ENCODE results near the gene CAB39. TPM values are rescaled to one million over a fixed set of nuclear protein-coding genes. Genes with fewer than 3 reads are reported as not detected.

The CAB39 gene
- total RNA-seq, 1 donor from 2014 or later = 78.9 TPM

DNA sequence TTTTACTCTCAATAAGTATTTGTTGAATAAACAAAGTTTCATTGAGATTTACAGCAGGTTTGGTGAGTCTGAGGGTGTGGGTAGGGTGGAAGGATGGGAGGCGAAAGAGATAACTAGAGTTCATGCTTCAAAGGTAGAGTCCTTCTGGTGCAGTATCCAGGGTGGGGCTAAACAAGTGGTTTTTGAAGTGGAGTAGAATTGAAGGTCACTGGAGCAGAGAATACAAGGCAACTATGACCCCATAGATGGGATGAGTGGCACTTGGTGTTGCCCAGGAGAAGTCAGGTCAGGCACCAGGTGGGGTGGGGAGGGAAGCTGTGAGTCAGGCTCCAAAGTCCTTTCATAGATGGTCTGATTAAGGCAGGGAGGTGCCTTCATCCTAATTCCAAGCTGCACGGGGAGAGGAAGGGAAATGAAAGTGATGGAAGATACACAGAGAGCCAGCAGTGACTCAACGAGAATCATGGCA, 6.6 kb upstream of the CAB39 start:
- no peaks in the 10 kb centered on the region for H3K4me1 ChIP-seq
- H3K27me3 ChIP-seq = no peaks in the 10 kb centered on the region
- ATAC-seq = no peak
- no peak overlapping the region for H3K27ac ChIP-seq
- TF ChIP-seq, protein P1, sequence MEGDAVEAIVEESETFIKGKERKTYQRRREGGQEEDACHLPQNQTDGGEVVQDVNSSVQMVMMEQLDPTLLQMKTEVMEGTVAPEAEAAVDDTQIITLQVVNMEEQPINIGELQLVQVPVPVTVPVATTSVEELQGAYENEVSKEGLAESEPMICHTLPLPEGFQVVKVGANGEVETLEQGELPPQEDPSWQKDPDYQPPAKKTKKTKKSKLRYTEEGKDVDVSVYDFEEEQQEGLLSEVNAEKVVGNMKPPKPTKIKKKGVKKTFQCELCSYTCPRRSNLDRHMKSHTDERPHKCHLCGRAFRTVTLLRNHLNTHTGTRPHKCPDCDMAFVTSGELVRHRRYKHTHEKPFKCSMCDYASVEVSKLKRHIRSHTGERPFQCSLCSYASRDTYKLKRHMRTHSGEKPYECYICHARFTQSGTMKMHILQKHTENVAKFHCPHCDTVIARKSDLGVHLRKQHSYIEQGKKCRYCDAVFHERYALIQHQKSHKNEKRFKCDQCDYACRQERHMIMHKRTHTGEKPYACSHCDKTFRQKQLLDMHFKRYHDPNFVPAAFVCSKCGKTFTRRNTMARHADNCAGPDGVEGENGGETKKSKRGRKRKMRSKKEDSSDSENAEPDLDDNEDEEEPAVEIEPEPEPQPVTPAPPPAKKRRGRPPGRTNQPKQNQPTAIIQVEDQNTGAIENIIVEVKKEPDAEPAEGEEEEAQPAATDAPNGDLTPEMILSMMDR (IDR thresholded peaks at IDR 0.05) = no peak
- H3K36me3 ChIP-seq = no peaks in the 10 kb centered on the region
- no peak for DNase-seq
- intact Hi-C loops (cut with DNase I) = no loop called here
- no peaks in the 10 kb centered on the region for H3K9me3 ChIP-seq
- H3K4me3 ChIP-seq = no peak overlapping the region

DNA sequence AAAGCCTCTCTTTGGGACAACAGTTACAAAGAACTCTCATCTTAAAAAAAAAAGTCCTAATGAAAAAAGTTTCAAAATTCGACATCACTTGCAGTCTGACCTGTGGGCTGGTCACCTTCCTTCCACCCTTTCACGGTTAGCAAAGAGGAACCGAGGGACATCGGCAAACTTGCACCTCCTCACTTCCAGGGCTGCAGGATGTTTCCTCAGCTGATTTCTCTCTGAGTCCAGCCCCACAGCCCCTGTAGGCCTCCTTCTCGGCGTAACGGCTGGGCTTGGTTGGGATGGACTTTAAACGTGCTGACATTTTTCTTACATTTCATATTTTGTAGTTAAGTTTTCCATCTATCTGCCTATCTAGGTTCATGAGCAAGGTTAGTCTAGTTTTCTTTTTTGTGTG, 5.7 kb upstream of the CAB39 start:
- Histone ChIP-seq H3K36me3 (no peaks in the 10 kb centered on the region), H3K9me3 (no peaks in the 10 kb centered on the region), H3K4me3 (no peak overlapping the region), H3K4me1 (peaks cover 2% of the 10 kb centered on the region), H3K27ac (no peak overlapping the region), H3K27me3 (no peaks in the 10 kb centered on the region)
- no peak for ATAC-seq
- TF ChIP-seq, protein P1 (IDR thresholded peaks at IDR 0.05) = no peak
- intact Hi-C loops (cut with DNase I) = no loop called here
- no peak for DNase-seq

DNA sequence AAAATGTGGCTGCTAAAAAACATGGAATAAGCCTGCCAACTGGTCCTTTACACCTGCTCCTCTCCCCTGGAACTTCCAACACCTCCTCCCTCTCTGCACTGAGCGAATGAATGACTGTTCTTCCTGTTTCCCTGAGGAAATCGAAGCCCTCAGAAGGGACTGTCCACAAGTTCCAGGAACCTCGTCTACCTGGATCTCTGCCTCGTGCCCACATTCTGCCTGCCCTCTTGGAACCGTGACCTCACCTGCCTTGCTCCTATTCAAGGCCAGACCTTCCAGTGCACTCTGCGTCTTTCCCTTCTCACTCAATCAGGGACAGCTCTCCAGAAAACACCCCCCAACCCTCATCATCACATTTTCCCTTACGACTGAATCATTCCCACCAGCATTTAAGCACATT, 4.4 kb upstream of the CAB39 start:
- Histone ChIP-seq H3K4me3 (no peak overlapping the region), H3K36me3 (no peaks in the 10 kb centered on the region), H3K9me3 (no peaks in the 10 kb centered on the region), H3K27me3 (no peaks in the 10 kb centered on the region), H3K4me1 (peaks cover 6% of the 10 kb centered on the region), H3K27ac (no peak overlapping the region)
- ATAC-seq (no peak), DNase-seq (no peak)
- intact Hi-C loops (cut with DNase I) = no loop called here
- TF ChIP-seq, protein P1 (IDR thresholded peaks at IDR 0.05) = no peak

DNA sequence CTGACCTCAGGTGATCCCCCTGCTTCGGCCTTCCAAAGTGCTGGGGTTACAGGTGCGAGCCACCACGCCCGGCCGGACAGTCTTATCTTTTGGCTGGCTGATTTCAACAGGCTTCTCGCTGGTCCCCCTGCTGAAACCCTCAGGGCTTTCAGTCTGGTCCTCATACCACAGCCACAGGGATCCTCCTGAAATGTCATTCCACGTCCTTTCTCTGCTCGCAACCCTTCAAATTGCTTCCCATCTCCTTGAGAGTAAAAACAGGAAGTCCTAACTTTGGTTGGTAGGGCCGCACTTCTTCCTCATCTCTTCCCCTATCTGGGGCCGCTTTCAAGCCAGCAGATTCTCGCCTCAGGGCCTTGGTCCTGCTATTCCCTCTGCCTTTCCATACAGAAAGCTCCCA, 1.4 kb upstream of the CAB39 start:
- H3K9me3 ChIP-seq = no peaks in the 10 kb centered on the region
- no peak overlapping the region for H3K4me3 ChIP-seq
- intact Hi-C loops (cut with DNase I) = loop anchor here (10.0 kb wide), 1 partner anchor 94 kb away; no protein-coding TSS in a partner anchor
- no peaks in the 10 kb centered on the region for H3K27me3 ChIP-seq
- TF ChIP-seq, protein P1 (IDR thresholded peaks at IDR 0.05) = no peak
- no peak overlapping the region for H3K27ac ChIP-seq
- DNase-seq (no peak), ATAC-seq (peak; percentile 6)
- H3K4me1 ChIP-seq = peaks cover 26% of the 10 kb centered on the region
- no peaks in the 10 kb centered on the region for H3K36me3 ChIP-seq

DNA sequence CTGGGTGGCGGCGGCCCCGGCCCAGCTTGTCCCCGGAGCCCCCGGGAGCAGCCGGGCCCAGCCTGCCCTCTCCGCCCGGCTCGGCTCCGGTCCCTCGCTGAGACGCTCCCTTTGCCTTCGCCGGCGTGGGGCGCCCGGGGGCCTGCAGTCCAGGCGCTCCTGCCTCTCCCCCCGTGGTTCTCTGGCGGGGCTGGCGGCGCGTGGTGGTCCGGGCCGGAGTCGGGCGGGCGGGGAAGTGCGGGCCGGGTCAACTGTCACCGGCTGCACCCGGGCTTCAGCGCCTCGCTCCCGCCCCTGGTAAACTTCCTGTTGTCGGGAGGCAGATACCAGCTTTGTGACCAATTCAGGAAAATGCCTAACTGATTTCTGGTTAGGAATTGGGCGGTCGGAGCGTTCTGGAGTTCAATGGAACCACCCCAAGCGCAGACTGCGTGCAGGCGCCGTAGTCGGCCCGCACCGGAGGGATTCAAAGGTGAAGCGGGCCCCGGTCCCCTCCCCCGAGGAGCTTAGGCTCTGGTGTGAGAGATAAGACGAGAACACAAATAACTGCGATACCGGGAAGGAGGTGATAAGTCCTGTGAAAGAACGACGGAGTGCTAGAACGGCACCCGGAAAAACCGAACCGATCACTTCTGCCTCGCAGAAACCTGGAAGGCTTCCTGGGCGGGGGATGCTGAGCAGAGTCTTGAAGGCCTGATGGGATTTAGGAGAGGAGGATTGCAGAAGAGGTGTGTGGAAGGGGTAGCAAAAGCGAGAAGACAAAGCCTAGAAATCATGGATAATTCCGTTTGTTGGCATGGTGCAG, 891 bp downstream of the CAB39 start:
- TF ChIP-seq, protein P1 (IDR thresholded peaks at IDR 0.05) = no peak
- peak overlapping the region; percentile 95 for H3K27ac ChIP-seq
- no peaks in the 10 kb centered on the region for H3K27me3 ChIP-seq
- DNase-seq (peak; percentile 76), ATAC-seq (peak; percentile 38)
- H3K4me3 ChIP-seq = peak overlapping the region; percentile 91
- no peaks in the 10 kb centered on the region for H3K9me3 ChIP-seq
- H3K36me3 ChIP-seq = no peaks in the 10 kb centered on the region
- intact Hi-C loops (cut with DNase I) = loop anchor here (10.0 kb wide), 1 partner anchor 91 kb away; no protein-coding TSS in a partner anchor
- H3K4me1 ChIP-seq = peaks cover 48% of the 10 kb centered on the region

Measured in upper lobe of right lung (tissue), 1 donor.